Left lung (tissue), 10 donors: ENCODE measurements around the gene DBNL. TPM values are rescaled to one million over a fixed set of nuclear protein-coding genes. Genes with fewer than 3 reads are reported as not detected.

Source experiments
- ATAC-seq: fragments of 200-7000 bp; cut with Tn5 transposase; one replicate; pipeline ENCODE4 v1.9.1; 2020; ENCODE audit warnings: moderate library complexity
- DNase-seq, 4 donors: peaks; one replicate each; pipeline ENCODE4 v3.0.0-alpha.2; 2013 to 2020
- H3K27ac ChIP-seq, 2 donors: fragments of 200-600 bp; sonication (generic) in 1 of 2; one replicate each; pipeline versions ENCODE4 v1.5.0 to v1.8.0; 2020 to 2021
- H3K27me3 ChIP-seq, 2 donors: fragments of 200-600 bp; sonication (generic) in 1 of 2; one replicate each; pipeline versions ENCODE4 v1.5.0 to v1.8.0; 2020 to 2021
- H3K36me3 ChIP-seq, 2 donors: fragments of 200-600 bp; sonication (generic) in 1 of 2; one replicate each; pipeline versions ENCODE4 v1.5.0 to v1.8.0; 2020 to 2021
- H3K4me1 ChIP-seq, 2 donors: fragments of 200-600 bp; one replicate each; pipeline ENCODE4 v1.8.0; 2021
- H3K4me3 ChIP-seq, 2 donors: fragments of 200-600 bp; sonication (generic) in 1 of 2; one replicate each; pipeline versions ENCODE4 v1.5.0 to v1.8.0; 2020 to 2021; ENCODE audit warnings: mild to moderate bottlenecking in 1 of 2
- H3K9me3 ChIP-seq, 2 donors: fragments of 200-600 bp; sonication (generic) in 1 of 2; one replicate each; pipeline versions ENCODE4 v1.5.0 to v1.8.0; 2020 to 2021
- intact Hi-C, 2 donors: fragments of 100-400 bp; cut with DNase I; formaldehyde crosslinking; loops; one replicate each; pipeline versions ENCODE4 v1.11.2 to v1.14.2; 2022
- polyA plus RNA-seq, 6 donors: library from polyadenylated mRNA; unstranded; fragments of 120-200 nt; gene quantifications; one replicate each; pipeline ENCODE4 v1.2.1, GENCODE V29; 2013; ENCODE audit not compliant: insufficient read length in 6 of 6
- total RNA-seq, 2 donors: library from RNA; stranded (reverse); fragmentation: NEBNext Ultra II Directional; extraction: Animal tissue kit (Norgen Biotek cat#: 25700); gene quantifications; one replicate each; pipeline ENCODE4 v1.2.1, GENCODE V29; 2021
- TF ChIP-seq, protein P1 (sequence below), 2 donors: fragments of 200-600 bp; sonication (generic) in 1 of 2; IDR thresholded peaks; one replicate each; pipeline versions ENCODE4 v1.5.0 to v1.8.0; 2021; ENCODE audit warnings: antibody characterized with exemption in 2 of 2
- donor health status: DM: no; HTN: yes; CAD: no.
- donor health status: DM: no; HTN: no; CAD: no.

The DBNL gene
- total and polyA plus RNA-seq, 8 donors: 57.2 to 119 (median 69.5) TPM

DNA sequence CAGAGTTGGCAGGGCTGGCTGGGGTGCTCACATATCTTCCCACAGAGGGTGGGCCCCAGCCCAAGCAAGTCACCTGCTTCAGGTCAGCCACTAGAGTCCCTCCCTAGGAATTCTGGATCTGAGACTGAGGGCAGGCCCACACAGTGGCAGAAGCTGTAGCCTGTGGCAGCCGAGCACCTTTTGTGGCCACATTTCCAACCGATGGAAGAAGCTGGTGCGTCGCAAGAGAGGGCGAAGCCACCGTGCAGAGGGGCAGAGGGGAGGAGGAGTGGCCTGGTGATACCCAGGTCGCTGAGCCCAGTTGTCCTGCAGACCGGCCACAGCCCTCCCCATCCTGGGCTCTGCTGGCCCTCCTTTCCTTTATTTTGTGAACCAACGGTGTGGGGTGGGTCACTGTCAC lies 32.6 kb downstream of the DBNL start:
- H3K27me3 ChIP-seq: no peaks in the 10 kb centered on the region
- H3K4me1 ChIP-seq: peaks cover 7 to 52% of the 10 kb centered on the region in 2 donors
- H3K9me3 ChIP-seq: no peaks in the 10 kb centered on the region
- H3K27ac ChIP-seq: no peak overlapping the region
- TF ChIP-seq, protein P1, sequence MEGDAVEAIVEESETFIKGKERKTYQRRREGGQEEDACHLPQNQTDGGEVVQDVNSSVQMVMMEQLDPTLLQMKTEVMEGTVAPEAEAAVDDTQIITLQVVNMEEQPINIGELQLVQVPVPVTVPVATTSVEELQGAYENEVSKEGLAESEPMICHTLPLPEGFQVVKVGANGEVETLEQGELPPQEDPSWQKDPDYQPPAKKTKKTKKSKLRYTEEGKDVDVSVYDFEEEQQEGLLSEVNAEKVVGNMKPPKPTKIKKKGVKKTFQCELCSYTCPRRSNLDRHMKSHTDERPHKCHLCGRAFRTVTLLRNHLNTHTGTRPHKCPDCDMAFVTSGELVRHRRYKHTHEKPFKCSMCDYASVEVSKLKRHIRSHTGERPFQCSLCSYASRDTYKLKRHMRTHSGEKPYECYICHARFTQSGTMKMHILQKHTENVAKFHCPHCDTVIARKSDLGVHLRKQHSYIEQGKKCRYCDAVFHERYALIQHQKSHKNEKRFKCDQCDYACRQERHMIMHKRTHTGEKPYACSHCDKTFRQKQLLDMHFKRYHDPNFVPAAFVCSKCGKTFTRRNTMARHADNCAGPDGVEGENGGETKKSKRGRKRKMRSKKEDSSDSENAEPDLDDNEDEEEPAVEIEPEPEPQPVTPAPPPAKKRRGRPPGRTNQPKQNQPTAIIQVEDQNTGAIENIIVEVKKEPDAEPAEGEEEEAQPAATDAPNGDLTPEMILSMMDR (IDR thresholded peaks at IDR 0.05): no peak
- intact Hi-C loops: no loop called here
- no peak for ATAC-seq
- DNase-seq: peak in 2 of 4 donors; percentile 32 to 62
- H3K36me3 ChIP-seq: peaks cover 0 to 84% of the 10 kb centered on the region in 2 donors
- H3K4me3 ChIP-seq: no peak overlapping the region

DNA sequence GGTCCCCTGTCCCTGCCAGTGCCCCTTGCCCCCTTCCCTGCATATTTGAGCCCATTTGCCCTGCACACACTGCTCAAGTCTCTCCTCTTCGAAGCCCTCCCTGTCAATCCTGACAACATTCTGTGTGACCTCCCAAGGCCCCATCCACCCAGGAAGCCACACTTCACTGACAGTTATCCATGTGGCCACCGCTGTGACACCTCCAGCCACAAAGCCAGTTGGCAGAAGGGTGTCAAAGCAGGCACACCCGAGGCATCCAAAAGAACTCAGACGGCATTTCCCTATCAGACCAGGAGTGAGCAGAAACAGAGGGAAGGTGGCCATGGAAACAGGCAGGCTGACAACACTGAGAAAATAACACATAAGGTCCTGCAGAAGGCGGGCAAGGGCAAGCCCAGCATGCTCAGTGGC lies 33.2 kb downstream of the DBNL start:
- TF ChIP-seq, protein P1 (IDR thresholded peaks at IDR 0.05): no peak
- Histone ChIP-seq H3K36me3 (peaks cover 0 to 81% of the 10 kb centered on the region in 2 donors), H3K4me3 (no peak overlapping the region), H3K27ac (no peak overlapping the region), H3K4me1 (peaks cover 7 to 46% of the 10 kb centered on the region in 2 donors), H3K27me3 (no peaks in the 10 kb centered on the region), H3K9me3 (no peaks in the 10 kb centered on the region)
- intact Hi-C loops: no loop called here
- ATAC-seq (no peak), DNase-seq (peak in 1 of 4 donors; percentile 8)

DNA sequence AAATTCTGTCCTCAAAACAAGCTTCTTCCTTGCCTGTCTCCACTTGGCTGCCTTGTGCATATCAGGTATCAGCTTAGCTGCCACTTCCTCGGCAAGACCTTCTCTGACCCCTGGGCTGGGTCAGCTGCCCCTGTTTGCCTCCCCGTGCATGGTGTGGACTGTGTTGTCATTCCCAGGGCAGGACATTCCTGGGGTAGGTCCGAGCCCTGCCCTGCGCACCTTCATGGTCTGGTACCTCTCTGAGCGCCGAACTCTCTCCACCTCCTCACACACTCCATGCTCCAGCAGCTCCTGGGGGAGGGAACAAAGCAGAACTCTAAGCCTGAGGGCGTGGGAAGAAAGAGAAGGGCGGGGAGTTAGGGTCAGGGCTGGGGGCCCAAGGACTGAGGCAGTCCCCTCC lies 34.0 kb downstream of the DBNL start:
- peak in 2 of 4 donors; percentile 26 to 48 for DNase-seq
- Histone ChIP-seq H3K9me3 (no peaks in the 10 kb centered on the region), H3K4me3 (no peak overlapping the region), H3K4me1 (peaks cover 7 to 37% of the 10 kb centered on the region in 2 donors), H3K27ac (no peak overlapping the region), H3K27me3 (no peaks in the 10 kb centered on the region), H3K36me3 (peaks cover 0 to 73% of the 10 kb centered on the region in 2 donors)
- TF ChIP-seq, protein P1 (IDR thresholded peaks at IDR 0.05): no peak
- intact Hi-C loops: no loop called here
- no peak for ATAC-seq

DNA sequence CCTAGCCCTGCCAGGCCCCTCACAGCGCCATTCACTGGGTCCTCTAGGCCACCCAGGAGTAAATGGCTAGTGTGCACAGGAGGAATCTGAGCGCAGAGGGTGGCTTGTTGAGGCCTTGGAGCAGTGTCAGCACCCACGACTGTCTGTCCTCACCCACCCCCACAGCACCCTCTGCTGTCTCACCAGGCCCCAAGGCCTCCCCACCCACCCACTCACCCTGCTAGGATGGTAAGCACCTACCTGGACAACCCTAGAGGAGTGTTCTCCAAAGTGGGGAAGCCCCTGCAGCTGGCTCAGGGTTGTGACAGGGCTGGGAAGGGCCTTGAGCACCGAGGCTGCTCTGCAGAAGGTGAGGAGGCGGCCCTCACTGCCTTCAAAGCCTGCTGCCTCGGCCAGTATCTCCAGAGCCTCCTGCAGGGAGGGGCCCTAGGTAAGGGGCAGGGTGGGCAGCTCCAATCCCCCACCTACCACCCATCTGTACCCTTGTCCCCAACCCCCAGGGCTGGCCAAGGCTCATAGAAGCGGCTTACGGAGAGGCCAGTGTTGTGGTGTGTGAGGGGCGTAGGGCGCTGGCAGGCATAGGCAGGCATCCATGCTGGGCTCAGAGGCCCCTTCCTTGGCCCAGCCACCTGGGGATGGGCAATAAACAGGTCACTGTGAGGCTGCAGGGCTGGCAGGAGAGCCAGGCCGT lies 35.0 kb downstream of the DBNL start:
- Histone ChIP-seq H3K27ac (no peak overlapping the region), H3K4me3 (no peak overlapping the region), H3K4me1 (peaks cover 7 to 28% of the 10 kb centered on the region in 2 donors), H3K27me3 (no peaks in the 10 kb centered on the region), H3K36me3 (peaks cover 0 to 63% of the 10 kb centered on the region in 2 donors), H3K9me3 (no peaks in the 10 kb centered on the region)
- DNase-seq: peak in 1 of 4 donors; percentile 41
- intact Hi-C loops: no loop called here
- ATAC-seq: no peak
- TF ChIP-seq, protein P1 (IDR thresholded peaks at IDR 0.05): no peak

DNA sequence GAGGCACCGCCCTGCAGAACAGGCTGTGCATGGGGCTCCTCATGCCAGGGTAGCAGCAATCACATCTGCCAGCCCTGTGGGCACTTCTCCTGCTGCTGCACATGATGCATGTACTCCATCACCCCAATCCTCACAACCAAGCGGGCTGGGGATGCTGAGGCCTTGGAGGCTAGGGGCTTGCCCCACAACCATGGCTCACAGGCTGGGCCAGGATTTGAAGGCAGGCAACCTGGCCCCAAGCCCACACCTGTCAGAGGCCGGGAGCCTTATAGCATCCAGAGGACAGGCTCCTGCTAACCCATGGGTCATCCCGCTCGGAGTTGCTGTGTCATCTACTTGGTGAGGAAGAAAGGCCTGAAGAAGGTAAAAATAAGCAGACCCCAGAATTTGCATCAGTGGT lies 35.6 kb downstream of the DBNL start:
- H3K36me3 ChIP-seq: peaks cover 0 to 57% of the 10 kb centered on the region in 2 donors
- intact Hi-C loops: no loop called here
- ATAC-seq: no peak

More for the DNA sequence above, 35.6 kb downstream of the DBNL start:
- Histone ChIP-seq H3K27me3 (no peaks in the 10 kb centered on the region), H3K4me3 (no peak overlapping the region), H3K9me3 (no peaks in the 10 kb centered on the region), H3K4me1 (peaks cover 7 to 21% of the 10 kb centered on the region in 2 donors), H3K27ac (no peak overlapping the region)
- TF ChIP-seq, protein P1 (IDR thresholded peaks at IDR 0.05): no peak
- DNase-seq: peak in 1 of 4 donors; percentile 45
